NCI-H2171 (cell line): ENCODE data around the gene SLC1A1.
"Not testable (repeated sequence)": the region's sequence is repeated elsewhere in the genome, so short reads cannot be mapped to it uniquely, and the experiment has no call there.

ENCODE experiments used
- DNase-seq: peaks from one replicate; lab custom pipeline; 2025; lab: John Stamatoyannopoulos, UW

Gene SLC1A1

DNA sequence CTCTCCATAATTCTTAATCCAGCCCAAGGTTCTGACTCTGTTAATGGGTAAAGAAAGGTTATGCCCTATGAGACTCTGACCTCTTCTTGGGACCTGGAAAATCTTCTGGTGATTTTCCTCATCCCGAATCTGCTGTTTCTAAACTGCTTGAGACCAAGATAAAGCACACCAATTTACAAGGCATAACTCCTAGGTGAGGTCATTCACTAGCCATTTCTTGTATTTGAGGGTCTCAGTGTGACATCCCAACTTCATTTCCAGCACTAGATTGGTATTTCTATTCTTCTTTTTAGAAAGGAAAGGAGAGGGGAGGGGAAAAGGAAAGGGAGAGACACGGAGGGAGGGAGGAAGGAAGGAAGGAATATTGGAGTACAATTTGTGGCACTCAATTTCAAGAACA, 51.6 kb downstream of the SLC1A1 start:
- DNase-seq = no peak

DNA sequence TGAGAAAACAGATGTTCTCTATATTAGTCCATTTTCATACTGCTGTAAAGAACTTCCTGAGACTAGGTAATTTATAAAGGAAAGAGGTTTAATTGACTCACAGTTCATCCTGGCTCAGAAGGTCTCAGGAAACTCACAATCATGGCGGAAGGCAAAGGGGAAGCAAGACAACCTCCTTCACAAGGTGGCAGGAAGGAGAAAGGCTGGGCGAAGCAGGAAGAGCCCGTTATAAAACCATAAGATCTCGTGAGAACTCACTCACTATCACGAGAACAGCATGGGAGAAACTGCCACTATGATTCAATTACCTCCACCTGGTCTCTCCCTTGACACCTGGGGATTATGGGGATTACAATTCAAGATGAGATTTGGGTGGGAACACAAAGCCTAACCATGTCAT, 54.4 kb downstream of the SLC1A1 start:
- not testable (repeated sequence) for DNase-seq

DNA sequence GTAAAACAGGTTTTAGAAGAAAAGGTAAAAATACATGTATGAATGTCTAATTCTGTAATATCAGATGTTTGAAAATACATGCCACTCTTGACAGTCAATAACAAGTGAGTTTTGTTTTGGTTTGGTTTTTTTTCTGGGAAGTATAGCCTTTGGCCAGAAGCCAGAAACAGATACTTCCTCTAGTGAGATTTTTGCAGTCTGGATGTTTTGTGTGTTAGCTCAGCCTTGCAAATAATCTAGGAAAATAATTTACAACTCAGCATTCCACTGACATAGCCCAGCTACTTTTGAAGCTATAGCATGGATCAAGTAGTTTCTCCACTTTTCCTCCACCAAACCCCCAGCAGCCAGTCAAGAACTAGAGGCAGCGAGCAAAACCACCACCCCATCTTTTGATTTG, 56.7 kb downstream of the SLC1A1 start:
- DNase-seq = no peak

DNA sequence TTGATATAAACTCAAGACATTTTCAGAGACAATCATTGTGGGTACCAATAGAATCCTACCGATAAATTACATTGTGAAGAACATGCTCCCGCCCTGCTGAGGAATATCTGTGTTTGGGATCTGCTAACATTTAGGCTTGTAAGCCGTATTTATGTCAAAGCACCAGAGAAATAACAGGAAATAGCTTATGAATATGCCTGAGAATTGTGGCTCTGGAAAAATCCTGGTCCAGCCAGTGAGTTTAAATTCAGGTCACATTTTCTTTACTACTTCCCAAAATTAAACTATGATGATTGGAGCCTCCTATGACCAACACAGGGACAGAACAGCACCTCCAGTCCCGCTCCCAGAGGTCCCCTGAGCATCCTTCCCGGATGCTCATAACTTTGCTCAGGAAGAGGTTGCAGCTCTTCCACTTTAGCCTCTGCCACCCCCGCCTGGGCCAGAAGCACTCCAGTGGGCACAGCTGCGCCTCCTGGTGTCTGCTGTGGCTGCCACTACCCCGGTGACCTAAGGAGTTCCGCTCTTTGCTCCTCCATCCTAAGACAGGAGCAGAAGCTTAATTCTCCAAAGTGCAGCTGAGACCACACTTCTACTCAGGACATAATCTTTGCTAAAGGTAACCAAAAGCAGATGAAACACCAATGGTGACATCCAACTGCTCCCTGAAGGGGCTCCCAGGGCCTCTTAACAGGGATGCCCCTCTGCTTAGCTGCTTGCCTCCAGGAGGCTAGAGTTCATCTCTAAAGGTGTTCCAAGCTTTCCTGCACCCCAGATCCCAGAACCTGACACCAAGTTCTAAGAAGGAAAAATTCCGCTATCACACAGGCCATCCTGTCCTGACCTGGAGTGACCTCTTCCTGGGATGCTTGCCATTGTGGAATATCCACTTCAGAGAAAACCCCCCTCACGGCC, 58.8 kb downstream of the SLC1A1 start:
- no peak for DNase-seq

DNA sequence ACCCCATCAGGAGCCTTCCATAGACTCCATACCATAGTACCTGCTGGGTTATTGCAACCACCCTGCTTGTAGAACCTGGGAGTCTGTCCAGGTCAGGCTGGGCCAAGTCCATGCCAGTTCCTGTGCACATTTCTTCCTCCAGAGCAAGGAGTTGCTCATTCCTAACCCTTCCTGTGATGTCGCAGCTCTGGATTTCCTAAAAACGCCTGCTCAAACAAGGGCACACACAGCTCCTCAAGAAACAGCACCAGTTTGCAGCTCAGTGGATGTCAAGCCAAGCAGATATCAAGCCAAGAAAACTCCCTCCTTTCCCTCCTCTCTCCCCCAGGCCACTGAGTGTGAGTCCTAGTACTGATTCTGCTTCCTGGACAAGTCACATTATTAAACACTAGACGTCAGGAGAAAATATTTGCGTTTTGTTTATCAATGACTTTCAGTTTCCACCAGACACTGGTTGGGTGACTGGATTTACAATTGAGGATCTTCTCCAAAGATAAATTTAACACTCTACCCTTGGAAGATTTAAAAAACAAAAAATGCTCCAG, 59.6 kb downstream of the SLC1A1 start:
- DNase-seq = no peak

DNA sequence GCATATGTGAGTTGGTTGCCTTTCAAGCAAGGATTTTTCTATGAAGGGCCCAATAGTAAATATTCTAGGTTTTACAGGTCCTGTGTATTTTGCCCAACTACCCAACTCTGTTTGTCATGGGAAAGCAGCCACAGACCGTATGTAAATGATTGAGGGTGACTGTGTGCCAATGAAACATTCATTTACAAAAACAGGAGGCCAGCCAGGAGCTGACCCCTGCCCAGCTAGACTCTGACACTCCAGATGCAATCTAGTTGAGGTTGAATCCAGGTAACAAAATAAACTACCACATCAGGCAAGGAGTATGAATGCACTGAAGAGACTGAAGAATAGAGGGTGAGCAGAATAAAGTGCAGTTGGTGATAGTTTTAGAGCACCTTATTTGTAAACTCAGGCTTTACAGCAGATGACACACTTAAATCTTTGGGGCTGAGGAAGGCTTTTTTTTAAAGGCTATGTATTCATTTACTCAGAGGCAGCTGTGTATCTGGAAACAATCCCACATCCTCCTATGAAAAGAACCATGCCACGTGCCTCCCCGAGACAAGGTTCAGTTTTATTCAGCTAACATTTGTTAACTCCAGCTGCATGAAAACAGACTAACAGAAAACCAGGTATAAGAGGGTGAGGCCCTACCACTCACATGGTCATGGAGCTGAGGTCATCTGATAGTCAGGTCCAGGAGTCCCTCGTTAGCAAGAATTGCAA, 60.7 kb downstream of the SLC1A1 start:
- no peak for DNase-seq

DNA sequence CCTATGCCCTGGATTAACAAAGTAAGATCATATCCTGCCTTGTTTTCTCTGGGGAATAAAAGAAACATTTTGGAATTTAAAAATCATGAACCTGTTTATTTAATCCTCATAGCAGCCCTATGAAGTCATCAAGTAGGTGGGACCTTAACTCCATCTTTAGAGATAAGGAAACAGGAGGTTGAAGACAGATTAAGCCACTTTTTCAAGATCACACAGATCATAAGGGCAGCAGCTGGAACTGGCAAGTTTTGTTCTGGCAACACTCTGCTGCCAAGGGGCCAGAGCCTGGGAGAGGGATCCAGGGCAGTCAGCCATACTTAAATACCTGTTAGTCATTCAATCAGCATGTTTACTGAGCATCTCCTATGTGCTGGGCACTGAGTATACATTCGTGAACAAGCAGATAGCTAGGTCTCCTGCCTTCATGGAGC, 63.7 kb downstream of the SLC1A1 start:
- DNase-seq = no peak

DNA sequence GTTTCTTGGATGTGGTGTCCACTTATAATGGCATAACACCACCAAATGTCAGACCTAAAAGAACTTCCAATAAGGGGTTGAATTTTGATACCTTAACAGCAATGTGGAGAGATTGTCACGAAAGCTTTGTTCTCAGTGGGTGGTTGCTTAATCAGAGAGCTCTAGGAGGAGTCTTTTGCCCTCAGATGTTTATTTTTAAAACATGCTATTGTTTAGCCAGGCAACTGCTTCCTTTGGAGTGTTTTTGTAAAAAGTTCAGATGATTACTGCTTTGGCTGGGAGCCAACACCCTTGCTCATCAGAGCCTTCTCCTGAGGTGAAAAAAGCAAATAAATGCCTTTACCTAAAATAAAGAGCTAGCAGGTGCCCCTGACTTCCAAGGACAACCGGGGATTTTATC, 65.0 kb downstream of the SLC1A1 start:
- peak; percentile 6 for DNase-seq

DNA sequence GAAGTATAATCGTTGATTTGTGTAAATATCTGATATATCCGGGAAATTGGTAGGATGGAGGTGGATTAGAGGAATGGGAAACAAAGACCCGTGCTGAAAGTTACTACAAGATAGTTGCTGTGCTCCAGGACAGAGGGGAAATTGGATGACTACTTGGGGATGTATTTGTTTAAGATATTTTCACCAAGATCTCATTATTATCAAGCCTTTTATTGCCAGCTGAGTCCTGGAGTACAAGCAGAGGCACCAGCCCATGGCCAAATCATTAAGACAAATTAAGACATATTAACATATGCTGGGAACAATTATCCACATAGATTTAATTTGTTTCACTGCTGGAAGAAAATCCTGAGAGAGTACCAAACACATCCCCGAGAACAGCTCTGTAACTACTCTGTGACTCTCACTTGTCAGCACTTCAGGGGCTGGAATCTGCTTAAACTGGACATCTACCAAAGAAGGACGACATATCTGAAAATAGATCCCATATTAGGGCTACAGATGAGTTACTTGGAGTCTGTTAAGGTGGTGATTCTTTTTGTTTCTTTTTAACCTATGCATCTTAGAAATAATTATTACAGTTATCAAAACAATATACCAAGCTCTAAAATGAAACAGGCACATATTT, 68.2 kb downstream of the SLC1A1 start:
- no peak for DNase-seq

DNA sequence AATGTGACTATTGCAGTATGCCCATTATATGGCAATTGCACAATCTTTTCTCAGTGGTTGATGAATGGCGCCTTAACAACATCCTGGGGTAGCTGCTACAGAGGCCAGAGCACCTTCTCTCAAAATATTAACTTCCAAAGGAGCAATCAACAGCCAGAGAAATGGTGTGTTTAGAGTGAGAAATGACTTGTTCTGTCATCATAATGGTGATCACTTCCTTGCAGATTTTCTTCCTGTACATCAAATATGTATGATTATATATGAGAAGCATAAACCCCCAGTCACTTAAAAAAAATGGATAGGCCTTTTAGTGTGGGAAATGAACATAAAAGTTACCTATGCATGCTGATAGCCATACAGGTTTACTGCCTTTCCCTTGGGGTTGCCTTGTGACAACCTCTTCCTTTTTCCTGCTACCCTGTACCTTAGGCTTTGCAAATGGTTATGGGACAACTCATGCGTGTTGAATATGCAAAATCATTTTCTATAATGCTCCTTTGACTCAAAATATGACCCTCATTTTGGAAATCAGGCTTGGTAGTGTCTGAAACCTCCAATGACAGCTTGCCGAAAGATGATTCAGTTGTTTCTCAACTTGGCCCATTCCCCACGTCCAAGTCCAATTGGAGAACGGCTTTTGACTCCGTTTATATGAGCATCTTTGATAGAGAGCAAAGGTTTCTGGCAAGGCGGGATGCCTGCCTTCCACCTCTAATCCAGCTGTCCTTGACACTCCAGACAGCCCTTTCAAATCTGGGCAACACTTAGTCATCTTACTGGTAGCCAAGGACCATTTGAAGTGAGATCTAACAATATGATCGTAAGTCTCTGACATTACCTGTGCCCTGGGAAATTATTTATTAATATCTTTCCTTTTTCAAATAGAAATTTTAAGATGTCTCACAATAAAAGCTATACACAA, 69.3 kb downstream of the SLC1A1 start:
- DNase-seq = no peak

DNA sequence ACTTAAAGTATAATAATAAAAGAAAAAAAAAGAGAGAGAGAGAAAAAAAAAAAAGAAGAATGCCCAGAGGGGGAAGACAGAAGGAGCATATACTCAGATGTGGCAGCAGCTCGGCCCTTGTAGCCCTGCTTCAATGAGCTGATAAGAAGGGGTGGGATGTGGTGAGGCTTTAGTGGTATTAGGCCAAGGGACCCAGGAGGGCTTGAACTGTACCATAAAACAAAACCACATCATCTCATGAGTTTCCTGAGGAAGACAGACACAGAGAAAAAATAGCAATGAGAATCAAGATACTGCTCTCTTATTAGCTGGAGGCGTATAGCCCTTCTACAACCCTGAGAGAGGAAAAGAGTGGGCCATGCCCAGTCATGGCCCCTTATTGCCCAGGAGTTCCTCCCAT, 72.8 kb downstream of the SLC1A1 start:
- no peak for DNase-seq

DNA sequence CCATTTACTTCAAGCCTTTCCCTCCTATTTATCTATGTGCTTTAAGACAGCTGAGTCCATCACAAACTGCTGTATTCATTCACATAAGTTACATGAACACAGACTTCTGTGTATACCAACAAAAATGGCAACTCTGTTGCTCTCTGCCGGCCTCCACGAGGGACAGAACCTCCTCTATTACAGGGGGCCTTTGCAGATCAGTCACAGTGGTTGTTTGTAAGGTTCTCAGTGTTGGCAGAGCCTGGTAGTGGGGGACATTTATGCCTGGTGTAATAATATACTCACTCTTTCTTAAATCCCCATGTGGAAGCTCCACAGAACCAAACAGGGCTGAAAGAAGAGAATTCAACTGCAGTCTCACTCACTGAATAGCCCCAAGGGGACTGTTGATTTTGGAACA, 76.5 kb downstream of the SLC1A1 start:
- DNase-seq = no peak

DNA sequence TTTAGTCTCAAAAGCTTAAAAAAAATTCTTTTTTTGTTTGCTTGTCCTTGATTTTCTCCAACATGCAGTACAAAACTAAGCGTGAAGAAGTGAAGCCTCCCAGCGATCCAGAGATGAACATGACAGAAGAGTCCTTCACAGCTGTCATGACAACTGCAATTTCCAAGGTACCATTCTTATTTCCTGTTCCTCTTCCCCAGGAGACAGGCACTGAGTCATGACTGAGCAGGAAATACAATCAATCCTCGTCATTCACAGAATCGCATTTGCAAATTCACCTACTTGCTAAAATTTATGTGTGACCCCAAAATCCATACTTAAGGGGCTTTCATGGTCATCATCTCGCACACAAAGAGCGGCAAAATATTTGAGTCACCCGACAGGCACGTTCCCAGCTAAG, 77.3 kb downstream of the SLC1A1 start:
- no peak for DNase-seq

DNA sequence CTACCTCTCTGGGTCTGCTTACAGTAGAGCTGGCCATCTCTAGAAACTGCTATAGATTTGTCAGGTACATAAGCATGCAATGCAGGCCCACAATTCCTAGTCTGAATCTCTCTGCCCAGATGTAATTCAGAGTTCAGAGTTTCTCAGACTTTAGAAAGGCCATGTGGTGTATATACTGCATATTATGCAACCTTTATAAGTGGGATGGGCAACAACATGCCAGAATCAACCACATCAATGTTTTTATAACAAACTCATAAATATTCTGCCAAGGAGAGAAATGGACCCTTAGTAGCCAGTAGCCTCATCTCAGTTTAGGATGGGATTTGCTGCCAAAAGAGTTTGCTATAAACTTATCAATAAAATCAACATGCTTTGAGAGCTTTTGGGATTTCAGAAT, 78.8 kb downstream of the SLC1A1 start:
- DNase-seq = no peak

DNA sequence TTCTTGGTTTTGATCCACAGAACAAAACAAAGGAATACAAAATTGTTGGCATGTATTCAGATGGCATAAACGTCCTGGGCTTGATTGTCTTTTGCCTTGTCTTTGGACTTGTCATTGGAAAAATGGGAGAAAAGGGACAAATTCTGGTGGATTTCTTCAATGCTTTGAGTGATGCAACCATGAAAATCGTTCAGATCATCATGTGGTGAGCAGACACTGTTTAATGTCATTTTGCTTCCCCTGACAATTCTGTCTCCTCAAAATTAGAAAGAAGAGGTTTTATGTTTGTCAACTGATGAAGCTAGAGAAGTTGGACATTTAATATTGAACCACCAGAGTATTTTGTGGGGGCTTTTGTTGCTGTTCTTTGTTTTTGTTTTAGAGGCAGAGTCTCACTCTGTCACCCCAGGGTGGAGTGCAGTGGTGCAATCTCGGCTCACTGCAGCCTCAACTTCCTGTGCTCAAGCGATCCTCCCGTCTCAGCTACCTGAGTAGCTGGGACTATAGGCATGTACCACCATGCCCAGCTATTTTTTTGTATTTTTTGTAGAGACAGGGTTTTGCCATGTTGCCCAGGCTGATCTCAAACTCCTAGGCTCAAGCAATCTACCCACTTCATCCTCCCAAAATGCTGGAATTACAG, 82.0 kb downstream of the SLC1A1 start:
- no peak for DNase-seq

DNA sequence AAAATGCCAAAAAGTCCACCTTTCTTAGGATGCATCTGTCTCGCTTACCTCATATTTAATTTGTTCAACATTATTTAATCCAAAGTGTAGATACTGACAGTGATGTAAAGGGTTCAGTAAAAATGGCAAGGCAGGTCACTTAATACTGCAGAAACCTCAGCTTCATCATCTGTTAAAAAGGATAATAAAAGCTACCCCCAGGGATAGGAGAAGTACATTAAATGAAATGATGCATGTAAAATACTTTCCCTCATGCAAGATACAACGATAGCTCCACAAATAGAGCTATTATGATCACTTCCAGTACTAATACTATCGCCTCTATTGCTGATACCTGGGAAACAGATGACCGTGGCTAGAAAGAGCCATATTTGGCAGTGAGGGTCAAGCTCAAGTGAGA, 82.9 kb downstream of the SLC1A1 start:
- no peak for DNase-seq

DNA sequence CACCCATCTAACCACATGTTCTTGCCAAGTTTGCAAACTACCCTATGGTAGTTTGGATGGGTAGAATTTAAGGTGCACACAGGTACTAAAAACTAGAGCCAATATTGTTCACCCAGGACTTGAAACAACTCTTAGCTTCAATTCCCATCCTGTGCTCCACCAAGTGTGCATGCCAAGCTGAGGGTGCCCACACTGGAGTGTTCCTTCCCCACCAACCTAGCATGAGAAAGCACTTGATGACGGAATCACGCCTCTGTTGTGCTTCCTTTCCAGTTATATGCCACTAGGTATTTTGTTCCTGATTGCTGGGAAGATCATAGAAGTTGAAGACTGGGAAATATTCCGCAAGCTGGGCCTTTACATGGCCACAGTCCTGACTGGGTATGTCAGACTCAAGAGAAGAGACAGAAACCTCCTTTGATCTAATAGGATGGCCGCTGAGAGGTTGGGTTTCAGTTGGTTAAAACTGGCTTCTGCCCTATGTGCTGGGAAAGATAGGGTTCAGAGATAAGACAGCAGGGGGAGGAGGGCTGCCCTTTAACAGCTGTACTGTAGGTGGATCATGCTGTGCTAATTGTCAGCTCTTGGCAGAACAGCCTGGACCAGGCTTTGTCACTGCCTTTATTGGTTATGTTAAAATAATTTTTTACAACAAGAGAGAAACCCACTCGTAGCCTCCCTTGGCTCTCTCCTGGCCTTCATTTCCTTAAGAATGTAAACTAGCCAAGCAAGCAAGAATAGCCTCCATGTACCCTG, 83.5 kb downstream of the SLC1A1 start:
- peak; percentile 54 for DNase-seq

DNA sequence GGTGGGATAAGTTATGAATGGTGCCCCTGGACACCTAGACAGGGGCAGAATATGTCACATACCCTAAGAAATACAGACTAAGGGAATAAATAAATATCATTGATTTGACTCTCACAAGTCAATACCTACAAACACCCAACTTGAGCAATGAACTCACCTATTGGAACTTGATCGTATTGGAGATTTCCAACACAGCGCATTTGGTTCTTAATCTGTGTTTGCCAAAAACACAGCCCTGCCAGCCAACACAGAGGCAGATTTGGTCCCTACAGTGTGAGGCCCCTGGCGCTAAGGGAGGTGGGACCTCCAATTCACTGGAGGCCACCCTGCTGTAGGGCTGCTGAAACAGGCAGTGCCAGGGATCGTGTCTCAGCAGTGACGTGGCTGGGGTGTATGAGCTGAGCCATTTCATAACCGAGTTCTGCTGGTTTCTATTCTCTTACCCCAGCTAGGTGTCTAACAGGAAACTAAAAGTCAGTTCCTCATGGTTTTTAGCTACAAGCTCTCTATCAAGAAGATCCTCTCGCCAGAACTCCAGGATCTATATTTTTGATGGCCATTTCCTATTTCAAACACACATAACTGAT, 84.5 kb downstream of the SLC1A1 start:
- DNase-seq = no peak

DNA sequence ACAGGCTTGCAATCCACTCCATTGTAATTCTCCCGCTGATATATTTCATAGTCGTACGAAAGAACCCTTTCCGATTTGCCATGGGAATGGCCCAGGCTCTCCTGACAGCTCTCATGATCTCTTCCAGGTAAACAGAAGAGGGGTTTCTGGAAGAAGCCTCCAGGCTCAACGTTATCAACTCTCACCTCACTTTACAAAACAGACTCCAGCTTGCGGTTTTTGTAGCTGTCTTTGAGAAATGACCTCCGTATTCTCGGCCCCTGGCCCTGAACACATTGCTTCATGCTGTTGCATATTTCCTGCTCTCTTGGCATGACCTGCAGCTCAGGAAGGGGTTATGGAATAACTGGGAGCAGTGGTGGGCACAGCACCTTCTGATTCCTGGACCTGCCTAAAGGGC, 85.7 kb downstream of the SLC1A1 start:
- DNase-seq = no peak

DNA sequence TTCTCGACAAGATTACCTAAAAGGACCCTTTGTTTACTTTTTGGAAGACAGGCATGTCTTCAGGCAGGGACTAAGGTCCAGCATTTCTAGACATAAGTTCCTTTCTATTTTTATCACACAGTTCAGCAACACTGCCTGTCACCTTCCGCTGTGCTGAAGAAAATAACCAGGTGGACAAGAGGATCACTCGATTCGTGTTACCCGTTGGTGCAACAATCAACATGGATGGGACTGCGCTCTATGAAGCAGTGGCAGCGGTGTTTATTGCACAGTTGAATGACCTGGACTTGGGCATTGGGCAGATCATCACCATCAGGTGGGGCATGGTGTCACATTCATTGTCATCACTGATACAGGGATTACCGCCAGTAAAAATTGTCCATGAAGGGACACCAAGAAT, 86.2 kb downstream of the SLC1A1 start:
- no peak for DNase-seq
